Measurements from ENCODE around the gene NAGK.
"Not testable (repeated sequence)": the region's sequence is repeated elsewhere in the genome, so short reads cannot be mapped to it uniquely, and the experiment has no call there.

DNA sequence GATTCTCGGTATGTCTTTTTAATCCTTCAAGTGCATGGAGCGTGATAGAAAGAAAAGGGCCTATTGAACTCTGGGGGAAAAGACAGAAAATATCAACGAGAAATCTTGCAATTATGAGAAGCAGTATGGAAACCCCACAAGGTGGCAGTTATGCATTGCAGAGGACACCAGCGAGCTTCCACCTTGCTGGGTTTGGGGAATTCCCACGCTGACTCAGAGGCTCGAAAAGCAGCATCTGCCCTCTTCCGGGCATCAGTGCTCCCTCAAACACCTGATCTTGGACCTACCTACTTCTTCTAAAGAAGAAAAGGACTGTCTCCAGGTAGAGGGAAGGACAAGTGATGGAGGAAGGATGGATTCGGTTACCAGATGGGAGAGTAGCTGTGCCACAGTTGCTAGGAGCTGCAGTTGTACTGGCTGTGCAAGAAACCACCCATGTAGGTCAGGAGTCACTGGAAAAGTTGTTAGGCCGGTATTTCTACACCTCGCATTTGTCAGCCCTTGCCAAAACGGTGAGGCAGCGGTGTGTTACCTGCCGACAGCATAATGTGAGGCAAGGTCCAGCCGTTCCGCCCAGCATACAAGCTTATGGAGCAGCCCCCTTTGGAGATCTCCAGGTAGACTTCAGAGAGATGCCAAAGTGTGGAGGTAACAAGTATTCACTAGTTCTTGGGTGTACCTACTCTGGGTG, 44.8 kb upstream of the NAGK start:
- peak; percentile 70 for TF ChIP-seq CTCF (conservative IDR thresholded peaks at IDR 0.05; ENCODE audit: low read length)
- not testable (repeated sequence) for TF ChIP-seq EZH2phosphoT487 (IDR thresholded peaks at IDR 0.05; ENCODE audit: borderline replicate concordance, low read depth, low read length)

Data from OCI-LY7 (cell line).